ENCODE measurements around the gene PLSCR4. TPM values are rescaled to one million over a fixed set of nuclear protein-coding genes. Genes with fewer than 3 reads are reported as not detected.

PLSCR4 gene
- total and polyA plus RNA-seq, 9 of the 15 experiments (the other 6 are each of a cell fraction or from before 2014, with no cell fraction given): 0.11 to 0.68 (median 0.21) TPM

DNA sequence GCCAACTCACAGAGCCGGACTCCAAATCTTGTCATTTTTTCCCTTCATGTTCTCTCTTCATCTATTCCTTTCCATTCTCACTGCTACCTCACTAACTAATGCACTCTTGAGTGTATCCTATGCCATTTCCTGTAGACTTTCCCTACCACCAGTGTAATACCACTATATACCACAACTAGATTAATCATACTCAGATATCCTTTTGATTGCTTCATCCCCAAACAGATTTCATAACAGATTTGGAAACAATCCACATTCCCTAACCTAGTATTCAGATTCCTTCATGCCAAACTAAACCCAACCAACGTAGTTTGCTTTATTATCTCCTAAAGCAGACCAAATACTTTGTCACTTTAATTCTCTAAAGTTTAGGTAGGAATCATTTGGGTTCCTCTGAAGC is 87.3 kb downstream of the PLSCR4 start:
- Histone ChIP-seq H3K9me1 (ENCODE audit: control insufficient read depth, insufficient read depth, low read length) (no peaks in the 10 kb centered on the region), H3K27ac (ENCODE audit: extremely low read depth, low read depth, low read length) (no peak overlapping the region), H3K9ac (ENCODE audit: insufficient read depth in 1 of 2, low read depth in 2 of 2, low read length in 2 of 2) (no peak overlapping the region), H3K9me3 (replicated peaks; ENCODE audit: control insufficient read depth, insufficient read depth, low read depth, low read length) (no peaks in the 10 kb centered on the region), H4K20me1 (replicated peaks; ENCODE audit: control insufficient read depth, insufficient read depth, low read length) (no peaks in the 10 kb centered on the region), H3K4me2 (ENCODE audit: insufficient read depth, low read length) (no peak overlapping the region), H3K79me2 (ENCODE audit: control insufficient read depth, insufficient read depth, low read length) (no peaks in the 10 kb centered on the region), H3K4me1 (replicated peaks in 1 of 2; ENCODE audit: control insufficient read depth in 2 of 2, insufficient read depth in 2 of 2, low read length in 2 of 2) (peaks cover 0 to 9% of the 10 kb centered on the region in 2 experiments; a peak in 2 of 5 replicates), H3K27me3 (ENCODE audit: control insufficient read depth in 2 of 2, insufficient read depth in 2 of 2, low read length in 2 of 2) (peaks cover 2 to 17% of the 10 kb centered on the region in 2 experiments; a peak in 3 of 5 replicates), H3K4me3 (no peak overlapping the region), H3K36me3 (ENCODE audit: control insufficient read depth, insufficient read depth, low read length) (no peaks in the 10 kb centered on the region), H2AFZ (ENCODE audit: low read depth, low read length) (no peak overlapping the region)
- BruUV-seq (replicated peaks): no TSS peak
- in situ Hi-C loops (cut with MboI) (no loop called here), intact Hi-C loops (cut with micrococcal nuclease) (no loop called here)
- no peak for ATAC-seq
- 0% methylated on average over 2 of the region's 2 CpGs for WGBS (ENCODE audit: insufficient coverage, low coverage, missing lambda C conversion rate)
- FAIRE-seq: no peak
- ChIA-PET POLR2A (no interaction called here), CTCF (ENCODE audit: low intra/inter-chr PET ratio) (no interaction called here)
- DNase-seq (ENCODE audit: extremely low read depth in 1 of 4, low spot score in 3 of 4): no peak
- TF ChIP-seq, protein P1, sequence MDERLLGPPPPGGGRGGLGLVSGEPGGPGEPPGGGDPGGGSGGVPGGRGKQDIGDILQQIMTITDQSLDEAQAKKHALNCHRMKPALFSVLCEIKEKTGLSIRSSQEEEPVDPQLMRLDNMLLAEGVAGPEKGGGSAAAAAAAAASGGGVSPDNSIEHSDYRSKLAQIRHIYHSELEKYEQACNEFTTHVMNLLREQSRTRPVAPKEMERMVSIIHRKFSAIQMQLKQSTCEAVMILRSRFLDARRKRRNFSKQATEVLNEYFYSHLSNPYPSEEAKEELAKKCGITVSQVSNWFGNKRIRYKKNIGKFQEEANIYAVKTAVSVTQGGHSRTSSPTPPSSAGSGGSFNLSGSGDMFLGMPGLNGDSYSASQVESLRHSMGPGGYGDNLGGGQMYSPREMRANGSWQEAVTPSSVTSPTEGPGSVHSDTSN (CRISPR knock-in tag; IDR thresholded peaks at IDR 0.05; ENCODE audit: low read depth): no peak
- TF ChIP-seq, protein P1 (tag; conservative IDR thresholded peaks at IDR 0.05; ENCODE audit: low read depth): no peak
- TF ChIP-seq HCFC1 (IDR thresholded peaks at IDR 0.05; ENCODE audit: low read depth, low read length): no peak
- TF ChIP-seq, protein P2, sequence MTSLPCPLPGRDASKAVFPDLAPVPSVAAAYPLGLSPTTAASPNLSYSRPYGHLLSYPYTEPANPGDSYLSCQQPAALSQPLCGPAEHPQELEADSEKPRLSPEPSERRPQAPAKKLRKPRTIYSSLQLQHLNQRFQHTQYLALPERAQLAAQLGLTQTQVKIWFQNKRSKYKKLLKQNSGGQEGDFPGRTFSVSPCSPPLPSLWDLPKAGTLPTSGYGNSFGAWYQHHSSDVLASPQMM (CRISPR knock-in tag; IDR thresholded peaks at IDR 0.05): no peak
- no peak for TF ChIP-seq NCOA4 (IDR thresholded peaks at IDR 0.05; ENCODE audit: partially characterized antibody)
- TF ChIP-seq, protein P3, sequence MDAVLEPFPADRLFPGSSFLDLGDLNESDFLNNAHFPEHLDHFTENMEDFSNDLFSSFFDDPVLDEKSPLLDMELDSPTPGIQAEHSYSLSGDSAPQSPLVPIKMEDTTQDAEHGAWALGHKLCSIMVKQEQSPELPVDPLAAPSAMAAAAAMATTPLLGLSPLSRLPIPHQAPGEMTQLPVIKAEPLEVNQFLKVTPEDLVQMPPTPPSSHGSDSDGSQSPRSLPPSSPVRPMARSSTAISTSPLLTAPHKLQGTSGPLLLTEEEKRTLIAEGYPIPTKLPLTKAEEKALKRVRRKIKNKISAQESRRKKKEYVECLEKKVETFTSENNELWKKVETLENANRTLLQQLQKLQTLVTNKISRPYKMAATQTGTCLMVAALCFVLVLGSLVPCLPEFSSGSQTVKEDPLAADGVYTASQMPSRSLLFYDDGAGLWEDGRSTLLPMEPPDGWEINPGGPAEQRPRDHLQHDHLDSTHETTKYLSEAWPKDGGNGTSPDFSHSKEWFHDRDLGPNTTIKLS (IDR thresholded peaks at IDR 0.05; ENCODE audit: borderline replicate concordance, low read depth): no peak
- no peak for TF ChIP-seq MYC (IDR thresholded peaks at IDR 0.05; ENCODE audit: low read depth, low read length)
- TF ChIP-seq MYC (CRISPR knock-in tag; IDR thresholded peaks at IDR 0.05; ENCODE audit: borderline replicate concordance, low read depth): no peak
- TF ChIP-seq, protein P4, sequence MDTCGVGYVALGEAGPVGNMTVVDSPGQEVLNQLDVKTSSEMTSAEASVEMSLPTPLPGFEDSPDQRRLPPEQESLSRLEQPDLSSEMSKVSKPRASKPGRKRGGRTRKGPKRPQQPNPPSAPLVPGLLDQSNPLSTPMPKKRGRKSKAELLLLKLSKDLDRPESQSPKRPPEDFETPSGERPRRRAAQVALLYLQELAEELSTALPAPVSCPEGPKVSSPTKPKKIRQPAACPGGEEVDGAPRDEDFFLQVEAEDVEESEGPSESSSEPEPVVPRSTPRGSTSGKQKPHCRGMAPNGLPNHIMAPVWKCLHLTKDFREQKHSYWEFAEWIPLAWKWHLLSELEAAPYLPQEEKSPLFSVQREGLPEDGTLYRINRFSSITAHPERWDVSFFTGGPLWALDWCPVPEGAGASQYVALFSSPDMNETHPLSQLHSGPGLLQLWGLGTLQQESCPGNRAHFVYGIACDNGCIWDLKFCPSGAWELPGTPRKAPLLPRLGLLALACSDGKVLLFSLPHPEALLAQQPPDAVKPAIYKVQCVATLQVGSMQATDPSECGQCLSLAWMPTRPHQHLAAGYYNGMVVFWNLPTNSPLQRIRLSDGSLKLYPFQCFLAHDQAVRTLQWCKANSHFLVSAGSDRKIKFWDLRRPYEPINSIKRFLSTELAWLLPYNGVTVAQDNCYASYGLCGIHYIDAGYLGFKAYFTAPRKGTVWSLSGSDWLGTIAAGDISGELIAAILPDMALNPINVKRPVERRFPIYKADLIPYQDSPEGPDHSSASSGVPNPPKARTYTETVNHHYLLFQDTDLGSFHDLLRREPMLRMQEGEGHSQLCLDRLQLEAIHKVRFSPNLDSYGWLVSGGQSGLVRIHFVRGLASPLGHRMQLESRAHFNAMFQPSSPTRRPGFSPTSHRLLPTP (IDR thresholded peaks at IDR 0.05; ENCODE audit: borderline replicate concordance, extremely low read depth, insufficient read length): no peak
- TF ChIP-seq SP2 (IDR thresholded peaks at IDR 0.05; ENCODE audit: extremely low read depth, low read depth, low read length, poor library complexity, severe bottlenecking): no peak
